Measurements from ENCODE around the gene TRAF2.

TRAF2 gene

DNA sequence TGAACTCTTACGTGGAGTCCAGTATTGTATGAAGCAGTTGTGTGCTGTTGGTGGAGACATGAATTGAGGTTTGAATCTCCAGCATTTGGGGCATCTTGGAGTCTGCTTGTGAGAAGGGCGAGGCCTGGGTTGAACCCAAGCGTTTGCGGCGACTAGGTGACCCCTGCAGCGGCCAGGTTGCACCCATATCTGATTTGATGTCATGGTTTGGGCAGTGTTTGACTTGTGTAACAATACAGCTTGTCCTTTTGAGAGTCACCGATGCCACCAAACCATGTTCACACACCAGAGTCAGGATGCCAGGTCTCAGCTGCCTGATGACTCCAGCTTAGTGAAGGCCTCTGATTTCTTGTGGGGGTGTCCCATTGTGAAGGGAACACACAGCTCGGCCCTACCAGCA, 2.1 kb downstream of the TRAF2 start:
- TF ChIP-seq, protein P1, sequence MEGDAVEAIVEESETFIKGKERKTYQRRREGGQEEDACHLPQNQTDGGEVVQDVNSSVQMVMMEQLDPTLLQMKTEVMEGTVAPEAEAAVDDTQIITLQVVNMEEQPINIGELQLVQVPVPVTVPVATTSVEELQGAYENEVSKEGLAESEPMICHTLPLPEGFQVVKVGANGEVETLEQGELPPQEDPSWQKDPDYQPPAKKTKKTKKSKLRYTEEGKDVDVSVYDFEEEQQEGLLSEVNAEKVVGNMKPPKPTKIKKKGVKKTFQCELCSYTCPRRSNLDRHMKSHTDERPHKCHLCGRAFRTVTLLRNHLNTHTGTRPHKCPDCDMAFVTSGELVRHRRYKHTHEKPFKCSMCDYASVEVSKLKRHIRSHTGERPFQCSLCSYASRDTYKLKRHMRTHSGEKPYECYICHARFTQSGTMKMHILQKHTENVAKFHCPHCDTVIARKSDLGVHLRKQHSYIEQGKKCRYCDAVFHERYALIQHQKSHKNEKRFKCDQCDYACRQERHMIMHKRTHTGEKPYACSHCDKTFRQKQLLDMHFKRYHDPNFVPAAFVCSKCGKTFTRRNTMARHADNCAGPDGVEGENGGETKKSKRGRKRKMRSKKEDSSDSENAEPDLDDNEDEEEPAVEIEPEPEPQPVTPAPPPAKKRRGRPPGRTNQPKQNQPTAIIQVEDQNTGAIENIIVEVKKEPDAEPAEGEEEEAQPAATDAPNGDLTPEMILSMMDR (IDR thresholded peaks at IDR 0.05; ENCODE audit: poor library complexity, severe bottlenecking), result no peak
- H3K36me3 ChIP-seq (ENCODE audit: low read depth), result peaks cover 33% of the 10 kb centered on the region
- no peaks in the 10 kb centered on the region for H3K9me3 ChIP-seq (ENCODE audit: severe bottlenecking)
- DNase-seq (ENCODE audit: low spot score) (no peak), ATAC-seq (ENCODE audit: low read depth) (no peak)
- no peak overlapping the region for H3K27ac ChIP-seq (ENCODE audit: poor library complexity, severe bottlenecking)
- H3K4me3 ChIP-seq (ENCODE audit: severe bottlenecking), result no peak overlapping the region
- H3K4me1 ChIP-seq (ENCODE audit: insufficient read depth, poor library complexity, severe bottlenecking), result no peaks in the 10 kb centered on the region
- H3K27me3 ChIP-seq (ENCODE audit: insufficient read depth, poor library complexity, severe bottlenecking), result no peaks in the 10 kb centered on the region

DNA sequence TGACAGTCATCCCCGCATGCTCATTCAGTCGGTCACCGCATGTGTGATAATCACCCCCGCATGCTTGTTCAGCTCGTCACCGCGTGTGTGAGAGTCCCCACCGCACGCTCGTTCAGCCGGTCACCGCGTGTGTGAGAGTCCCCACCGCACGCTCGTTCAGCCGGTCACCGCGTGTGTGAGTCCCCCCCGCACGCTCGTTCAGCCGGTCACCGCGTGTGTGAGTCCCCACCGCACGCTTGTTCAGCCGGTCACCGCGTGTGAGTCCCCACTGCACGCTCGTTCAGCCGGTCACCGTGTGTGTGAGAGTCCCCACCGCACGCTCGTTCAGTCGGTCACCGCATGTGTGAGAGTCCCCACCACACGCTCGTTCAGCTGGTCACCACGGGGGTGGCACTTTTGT, 3.5 kb downstream of the TRAF2 start:
- ATAC-seq (ENCODE audit: low read depth) (no peak), DNase-seq (ENCODE audit: low spot score) (no peak)
- H3K9me3 ChIP-seq (ENCODE audit: severe bottlenecking), result no peaks in the 10 kb centered on the region
- H3K27me3 ChIP-seq (ENCODE audit: insufficient read depth, poor library complexity, severe bottlenecking), result no peaks in the 10 kb centered on the region
- TF ChIP-seq, protein P1 (IDR thresholded peaks at IDR 0.05; ENCODE audit: poor library complexity, severe bottlenecking), result no peak
- H3K4me3 ChIP-seq (ENCODE audit: severe bottlenecking), result no peak overlapping the region
- peaks cover 33% of the 10 kb centered on the region for H3K36me3 ChIP-seq (ENCODE audit: low read depth)
- no peak overlapping the region for H3K27ac ChIP-seq (ENCODE audit: poor library complexity, severe bottlenecking)
- no peaks in the 10 kb centered on the region for H3K4me1 ChIP-seq (ENCODE audit: insufficient read depth, poor library complexity, severe bottlenecking)

- H3K4me1 ChIP-seq (ENCODE audit: insufficient read depth, poor library complexity, severe bottlenecking), result no peaks in the 10 kb centered on the region
- H3K4me3 ChIP-seq (ENCODE audit: severe bottlenecking), result no peak overlapping the region
- no peak overlapping the region for H3K27ac ChIP-seq (ENCODE audit: poor library complexity, severe bottlenecking)
- DNase-seq (ENCODE audit: low spot score) (no peak), ATAC-seq (ENCODE audit: low read depth) (no peak)
- TF ChIP-seq, protein P1 (IDR thresholded peaks at IDR 0.05; ENCODE audit: poor library complexity, severe bottlenecking), result no peak
- peaks cover 36% of the 10 kb centered on the region for H3K36me3 ChIP-seq (ENCODE audit: low read depth)
- H3K9me3 ChIP-seq (ENCODE audit: severe bottlenecking), result no peaks in the 10 kb centered on the region
- no peaks in the 10 kb centered on the region for H3K27me3 ChIP-seq (ENCODE audit: insufficient read depth, poor library complexity, severe bottlenecking)
Measured at GRCh38 chr9:136890661-136891060, 4.3 kb downstream of the TRAF2 start.

GRCh38 chr9:136896027-136896426, 9.7 kb downstream of the TRAF2 start:
- DNase-seq (ENCODE audit: low spot score) (no peak), ATAC-seq (ENCODE audit: low read depth) (no peak)
- TF ChIP-seq, protein P1 (IDR thresholded peaks at IDR 0.05; ENCODE audit: poor library complexity, severe bottlenecking), result no peak
- H3K27me3 ChIP-seq (ENCODE audit: insufficient read depth, poor library complexity, severe bottlenecking), result no peaks in the 10 kb centered on the region
- no peaks in the 10 kb centered on the region for H3K9me3 ChIP-seq (ENCODE audit: severe bottlenecking)
- H3K36me3 ChIP-seq (ENCODE audit: low read depth), result peaks cover 50% of the 10 kb centered on the region
- no peak overlapping the region for H3K27ac ChIP-seq (ENCODE audit: poor library complexity, severe bottlenecking)
- no peak overlapping the region for H3K4me3 ChIP-seq (ENCODE audit: severe bottlenecking)
- H3K4me1 ChIP-seq (ENCODE audit: insufficient read depth, poor library complexity, severe bottlenecking), result peaks cover 5% of the 10 kb centered on the region

- Histone ChIP-seq H3K4me1 (ENCODE audit: insufficient read depth, poor library complexity, severe bottlenecking) (peaks cover 22% of the 10 kb centered on the region), H3K27me3 (ENCODE audit: insufficient read depth, poor library complexity, severe bottlenecking) (no peaks in the 10 kb centered on the region), H3K36me3 (ENCODE audit: low read depth) (peaks cover 53% of the 10 kb centered on the region), H3K4me3 (ENCODE audit: severe bottlenecking) (no peak overlapping the region), H3K9me3 (ENCODE audit: severe bottlenecking) (no peaks in the 10 kb centered on the region), H3K27ac (ENCODE audit: poor library complexity, severe bottlenecking) (no peak overlapping the region)
- DNase-seq (ENCODE audit: low spot score) (no peak), ATAC-seq (ENCODE audit: low read depth) (no peak)
- TF ChIP-seq, protein P1 (IDR thresholded peaks at IDR 0.05; ENCODE audit: poor library complexity, severe bottlenecking), result no peak
Measured at GRCh38 chr9:136898483-136899100, 12.3 kb downstream of the TRAF2 start.

All from RWPE2 (cell line).